Measurements from ENCODE around the gene RUVBL1.
A peak's percentile ranks its signal among the peaks of the same experiment; 100 is the strongest.
"Not testable (repeated sequence)": the region's sequence is repeated elsewhere in the genome, so short reads cannot be mapped to it uniquely, and the experiment has no call there.

The RUVBL1 gene

DNA sequence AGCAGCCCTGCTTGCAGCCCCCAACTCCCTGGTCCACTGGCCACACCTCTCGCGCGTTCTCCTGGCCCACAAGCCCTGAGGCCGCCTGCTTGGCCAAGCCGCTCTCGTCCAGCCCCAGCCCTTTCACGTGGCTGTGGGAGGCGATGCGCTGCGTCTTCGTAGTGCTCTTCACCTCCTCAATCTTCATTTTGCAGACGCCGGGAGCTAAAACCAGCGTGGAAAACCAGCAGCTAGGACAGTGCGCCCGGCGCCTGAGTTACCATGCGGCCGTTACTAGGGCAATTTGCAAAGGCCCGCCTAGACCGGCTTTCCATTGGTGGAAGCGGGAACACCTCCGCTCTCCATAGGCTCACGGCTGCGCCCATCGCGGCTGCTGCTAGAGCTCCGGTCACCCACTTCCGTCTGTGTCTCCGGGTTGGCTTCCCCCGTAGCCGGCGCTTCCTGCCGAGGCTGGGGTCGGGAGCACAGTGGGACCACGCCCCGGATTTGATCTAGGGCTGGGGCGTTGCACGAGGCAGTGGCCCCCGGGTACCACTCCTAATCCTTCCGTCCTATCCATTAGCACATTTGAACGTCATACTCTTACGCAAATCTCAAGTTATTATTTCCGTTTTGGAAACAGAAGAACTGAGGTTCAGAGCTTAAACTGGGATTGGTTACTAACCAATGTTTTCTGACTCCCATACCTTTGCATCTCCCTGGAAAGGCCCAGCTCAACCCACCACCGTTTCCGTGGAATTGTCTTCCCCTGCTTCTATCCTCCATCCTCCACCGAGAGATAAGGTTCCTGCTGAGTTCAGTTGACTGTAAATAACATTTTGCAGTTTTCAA, at the start of gene RUVBL1:
RUVBL1 (minus strand) TSS at position 275 of the 831 bp plus-strand sequence; CDS start at position 187, 88 bp downstream.
- DNase-seq (ENCODE audit: low read depth in 2 of 2): peak; percentile 82 to 86

DNA sequence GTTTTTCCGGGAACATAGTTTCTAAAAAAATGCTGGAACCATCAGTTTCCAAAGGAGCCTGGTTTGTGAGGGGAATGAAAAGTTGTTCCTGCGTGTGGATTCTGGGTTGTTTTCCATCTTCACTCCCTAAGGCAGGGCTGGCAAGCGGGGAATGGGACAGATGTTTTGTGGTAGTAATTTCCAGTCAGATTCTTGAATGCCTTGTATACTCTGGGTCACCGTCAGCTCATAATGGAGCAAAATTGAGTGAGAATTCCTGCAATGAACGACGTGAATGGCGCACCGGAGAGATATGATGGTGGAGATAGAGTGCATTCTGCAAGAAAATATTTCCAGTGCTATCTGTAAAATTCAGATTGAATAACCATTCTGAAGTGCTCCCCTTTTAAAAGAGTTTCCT, 49.6 kb upstream of the RUVBL1 start:
- no peak for DNase-seq (ENCODE audit: low read depth in 2 of 2)

DNA sequence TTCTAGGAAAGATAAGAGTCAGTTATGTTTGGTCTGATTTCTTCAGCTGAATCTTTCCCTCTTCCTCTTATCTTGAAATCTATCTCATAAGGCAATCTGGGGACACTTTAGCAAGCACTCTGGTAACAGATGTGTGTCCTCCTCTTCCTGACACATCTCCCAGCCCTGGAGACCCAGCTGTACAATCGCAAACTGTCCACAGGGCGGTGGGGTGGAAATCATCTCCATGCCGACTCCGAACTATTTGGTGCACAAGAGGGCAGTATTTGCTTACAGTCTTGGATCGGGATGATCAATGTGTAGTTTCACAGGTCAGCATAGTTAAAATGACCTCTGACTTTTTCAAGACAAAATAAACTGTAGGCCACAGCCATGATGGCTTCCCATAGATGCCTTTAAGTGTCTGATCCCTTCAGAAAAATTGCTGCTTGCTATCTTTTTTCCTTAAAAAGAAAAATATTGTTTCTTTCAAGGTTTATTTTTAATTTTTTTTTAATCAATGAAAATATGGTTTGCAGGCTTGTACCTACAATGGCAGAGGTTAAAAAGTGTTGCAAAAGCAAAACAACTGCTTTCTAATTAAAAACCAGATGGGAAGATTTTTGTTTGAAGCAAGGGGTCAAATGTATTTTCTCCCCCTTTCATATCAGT, 47.4 kb upstream of the RUVBL1 start:
- no peak for DNase-seq (ENCODE audit: low read depth in 2 of 2)

DNA sequence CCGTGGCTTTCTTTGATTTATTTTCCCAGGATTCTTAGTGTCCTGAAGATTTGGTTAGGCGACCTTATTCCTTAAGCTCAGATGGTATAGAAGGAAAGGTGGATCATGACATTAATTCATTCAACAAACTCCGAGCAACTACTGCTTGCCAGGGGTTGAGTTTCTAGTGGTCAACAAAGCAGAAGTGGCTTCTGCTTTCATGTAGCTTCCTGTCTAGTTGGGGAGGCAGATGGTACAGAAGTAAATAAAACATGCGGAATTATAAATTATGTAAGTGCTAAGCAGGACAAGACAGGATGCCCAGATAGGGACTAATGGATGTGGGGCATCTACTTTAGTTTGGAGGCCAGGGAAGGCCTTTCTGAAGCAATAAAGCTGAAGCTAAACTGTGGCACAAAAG, 45.2 kb upstream of the RUVBL1 start:
- no peak for DNase-seq (ENCODE audit: low read depth in 2 of 2)

DNA sequence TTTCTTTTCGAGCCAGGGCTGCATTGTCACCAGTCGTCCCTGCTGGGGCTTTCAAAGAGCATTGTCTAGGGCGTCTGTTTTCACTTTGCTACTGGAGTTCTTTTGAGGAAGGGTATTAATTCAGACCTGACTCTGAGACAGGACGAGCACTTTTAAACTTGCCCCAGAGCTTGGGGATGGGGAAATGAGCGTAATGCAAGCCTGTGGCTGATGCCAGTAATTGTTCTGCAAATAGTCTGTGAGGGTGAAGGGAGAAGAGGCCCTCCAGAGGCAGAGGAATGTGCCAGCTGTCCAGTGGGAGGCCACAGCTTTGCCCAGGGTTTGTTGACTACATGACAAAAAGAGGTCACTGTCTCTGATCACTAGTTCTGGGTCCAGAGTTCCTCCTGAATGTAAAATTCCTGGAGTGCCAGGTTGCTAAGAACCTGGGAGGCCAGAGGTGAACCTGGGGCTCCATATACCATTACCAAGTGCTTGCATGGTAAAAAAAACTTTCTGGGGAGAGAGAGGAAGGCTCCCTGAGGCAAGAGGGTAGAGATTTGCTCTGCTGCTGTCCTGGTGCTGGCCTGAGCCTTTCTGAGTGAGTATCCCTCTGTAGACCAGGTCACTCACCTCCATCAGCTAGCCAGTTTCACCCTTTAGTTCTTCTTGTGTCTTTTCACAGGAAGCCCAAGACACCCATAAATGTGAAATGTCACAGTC, 44.5 kb upstream of the RUVBL1 start:
- no peak for DNase-seq (ENCODE audit: low read depth in 2 of 2)

DNA sequence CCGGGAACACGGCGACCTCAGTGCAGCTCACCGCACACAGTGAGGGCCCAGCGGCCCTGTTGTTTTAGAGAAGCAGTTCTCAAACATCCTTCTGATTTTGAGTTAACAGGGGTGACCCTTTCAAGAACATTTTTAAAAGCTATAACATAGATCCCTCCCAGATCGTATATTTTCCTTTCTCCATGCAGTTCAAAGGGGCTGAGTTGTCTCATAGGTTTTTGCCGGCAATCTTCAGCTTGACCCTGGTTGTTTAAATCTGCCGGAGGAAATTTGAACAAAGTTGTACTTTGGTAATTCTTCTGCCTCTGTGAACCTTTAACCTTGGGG, 44.0 kb upstream of the RUVBL1 start:
- no peak for DNase-seq (ENCODE audit: low read depth in 2 of 2)

DNA sequence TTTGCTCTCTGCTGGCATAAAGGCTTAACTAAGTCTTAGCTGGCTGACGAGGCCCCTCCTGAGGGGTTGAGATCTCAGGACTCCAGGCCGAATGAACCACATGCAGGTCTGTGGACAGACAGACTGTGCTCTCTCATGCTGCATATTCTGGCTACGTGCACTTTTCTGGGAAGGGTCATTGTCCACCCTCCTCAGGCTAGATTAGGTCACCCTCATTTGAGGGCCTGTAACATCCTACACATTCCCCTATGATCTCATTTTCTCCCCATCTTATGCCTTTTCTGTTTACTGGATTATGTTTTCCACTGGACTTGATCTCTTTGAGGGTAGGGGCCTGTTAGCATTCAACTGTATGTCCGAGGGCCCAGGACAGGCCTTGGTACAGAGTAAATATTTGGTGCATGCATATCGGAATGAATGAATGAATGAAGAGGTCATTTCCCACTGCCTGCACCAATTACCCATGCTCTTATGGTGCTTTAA, 43.4 kb upstream of the RUVBL1 start:
- DNase-seq (ENCODE audit: low read depth in 2 of 2): no peak

DNA sequence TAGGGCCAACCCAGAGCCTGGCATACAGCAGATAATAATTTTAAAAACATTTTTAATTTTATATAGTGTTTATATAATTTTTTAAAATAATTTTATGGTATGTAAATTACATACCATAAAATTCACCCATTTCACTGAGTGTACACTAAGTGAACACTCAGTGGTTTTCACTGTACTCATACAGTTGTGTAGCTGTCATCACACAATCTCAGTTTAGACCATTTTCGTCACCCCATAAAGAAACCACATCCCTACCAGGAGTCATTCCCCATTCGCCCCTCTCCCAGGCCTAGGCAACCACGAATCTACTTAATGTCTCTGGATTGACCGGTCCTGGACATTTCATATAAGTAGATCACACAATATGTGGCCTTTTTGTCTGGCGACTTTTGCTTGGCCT, 39.8 kb upstream of the RUVBL1 start:
- no peak for DNase-seq (ENCODE audit: low read depth in 2 of 2)

DNA sequence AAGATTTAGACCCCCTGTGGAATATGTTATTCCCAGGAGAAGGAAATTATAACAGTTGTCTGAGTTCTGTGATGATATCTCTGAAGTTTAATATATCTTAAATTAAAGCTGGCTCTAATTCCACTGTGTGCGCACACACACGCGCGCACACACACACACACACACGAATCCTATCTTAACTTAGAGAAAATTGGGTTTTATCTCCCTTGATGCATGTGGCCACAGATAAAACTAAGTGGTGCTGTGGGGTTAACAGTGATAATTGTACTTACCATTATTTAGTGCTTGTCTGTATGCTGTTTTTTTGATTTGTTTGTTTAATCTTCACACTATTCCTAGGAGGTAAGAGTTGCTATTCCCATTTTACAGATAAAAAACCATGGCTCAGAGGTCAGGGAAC, 37.0 kb upstream of the RUVBL1 start:
- no peak for DNase-seq (ENCODE audit: low read depth in 2 of 2)

DNA sequence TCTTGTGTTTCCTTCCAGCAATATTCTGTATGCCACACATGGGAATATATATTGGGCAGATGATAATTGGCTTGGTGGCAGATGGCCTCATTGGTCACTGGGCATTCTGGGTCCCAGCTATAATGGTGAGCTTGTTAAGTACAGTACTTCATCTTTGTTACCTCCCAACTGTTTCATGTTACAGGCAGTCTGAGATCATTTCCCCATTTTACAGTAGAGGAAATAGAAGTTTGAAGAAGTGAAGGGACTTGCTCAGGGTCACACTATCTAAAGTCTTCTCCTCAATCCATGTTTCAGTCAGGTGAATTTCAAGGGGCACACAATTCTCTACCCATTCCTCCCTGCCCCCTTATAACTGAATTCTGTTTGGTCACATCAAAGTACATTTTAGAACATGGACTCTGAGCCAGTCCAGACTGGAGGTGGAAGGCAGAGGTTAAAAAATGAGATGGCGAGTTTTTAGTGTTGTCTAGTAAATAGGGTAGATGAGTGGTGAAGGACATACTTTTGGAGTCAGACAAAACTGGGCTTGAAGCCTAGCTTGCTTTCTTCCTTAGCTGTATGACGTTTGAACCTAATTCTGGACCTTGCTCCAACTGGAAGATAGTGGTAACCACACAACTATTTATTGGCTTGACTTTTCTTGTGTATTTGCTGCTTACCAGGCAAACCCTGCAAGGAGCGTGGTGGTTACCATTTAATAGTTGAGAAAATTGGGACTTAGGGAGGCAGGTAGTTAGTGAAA, 32.2 kb upstream of the RUVBL1 start:
- DNase-seq (ENCODE audit: low read depth in 2 of 2): no peak

DNA sequence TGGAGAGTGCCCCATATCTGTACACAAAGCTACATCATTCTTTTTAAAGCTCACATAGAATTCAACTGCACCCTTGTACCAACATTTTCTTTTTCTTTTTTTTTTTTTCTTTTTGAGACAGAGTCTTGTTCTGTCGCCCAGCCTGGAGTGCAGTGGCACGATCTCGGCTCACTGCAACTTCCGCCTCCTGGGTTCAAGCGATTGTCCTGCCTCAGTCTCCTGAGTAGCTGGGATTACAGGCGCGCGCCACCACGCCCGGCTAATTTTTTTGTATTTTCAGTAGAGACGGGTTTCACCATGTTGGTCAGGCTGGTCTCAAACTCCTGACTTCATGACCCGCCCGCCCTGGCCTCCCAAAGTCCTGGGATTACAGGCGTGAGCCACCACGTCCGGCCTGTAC, 30.7 kb upstream of the RUVBL1 start:
- DNase-seq (ENCODE audit: low read depth in 2 of 2): not testable (repeated sequence)

DNA sequence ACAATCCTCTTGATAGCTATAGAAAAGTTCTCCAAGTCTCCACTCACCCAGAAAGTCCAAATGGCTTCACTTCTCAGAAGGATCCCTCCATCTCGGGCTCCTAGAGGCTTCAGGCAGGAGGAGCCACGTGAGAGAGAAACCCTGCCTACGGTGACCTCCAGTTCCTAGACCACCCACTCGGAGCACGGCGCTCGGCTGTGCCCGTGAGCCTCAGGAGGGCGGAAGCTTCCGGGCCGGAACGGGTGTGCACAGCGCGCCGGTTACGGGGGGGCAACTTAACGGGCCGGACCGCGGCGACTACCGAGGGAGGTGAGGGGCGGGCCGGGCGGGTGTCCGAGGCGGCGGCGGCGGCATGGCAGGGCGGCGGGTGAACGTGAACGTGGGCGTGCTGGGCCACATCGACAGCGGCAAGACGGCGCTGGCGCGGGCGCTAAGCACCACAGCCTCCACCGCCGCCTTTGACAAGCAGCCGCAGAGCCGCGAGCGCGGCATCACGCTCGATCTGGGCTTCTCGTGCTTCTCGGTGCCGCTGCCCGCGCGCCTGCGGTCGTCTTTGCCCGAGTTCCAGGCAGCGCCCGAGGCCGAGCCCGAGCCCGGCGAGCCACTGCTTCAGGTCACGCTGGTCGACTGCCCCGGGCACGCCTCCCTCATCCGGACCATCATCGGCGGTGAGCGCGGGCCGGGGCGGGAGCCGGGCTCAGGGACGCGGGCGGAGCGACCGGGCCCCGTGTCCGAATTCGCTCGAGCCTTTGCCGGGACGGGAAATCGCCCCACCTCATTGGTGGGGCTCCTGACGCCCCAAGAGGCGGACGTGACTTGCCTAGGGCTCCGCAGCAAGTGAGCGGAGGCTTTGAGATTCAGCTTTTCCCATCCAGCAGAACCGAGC, 29.8 kb upstream of the RUVBL1 start, which contains the start of gene EEFSEC:
EEFSEC (plus strand) TSS at position 326 of the 886 bp plus-strand sequence; CDS start at position 353, 27 bp downstream.
- DNase-seq (ENCODE audit: low read depth in 2 of 2): peak; percentile 55 to 90

DNA sequence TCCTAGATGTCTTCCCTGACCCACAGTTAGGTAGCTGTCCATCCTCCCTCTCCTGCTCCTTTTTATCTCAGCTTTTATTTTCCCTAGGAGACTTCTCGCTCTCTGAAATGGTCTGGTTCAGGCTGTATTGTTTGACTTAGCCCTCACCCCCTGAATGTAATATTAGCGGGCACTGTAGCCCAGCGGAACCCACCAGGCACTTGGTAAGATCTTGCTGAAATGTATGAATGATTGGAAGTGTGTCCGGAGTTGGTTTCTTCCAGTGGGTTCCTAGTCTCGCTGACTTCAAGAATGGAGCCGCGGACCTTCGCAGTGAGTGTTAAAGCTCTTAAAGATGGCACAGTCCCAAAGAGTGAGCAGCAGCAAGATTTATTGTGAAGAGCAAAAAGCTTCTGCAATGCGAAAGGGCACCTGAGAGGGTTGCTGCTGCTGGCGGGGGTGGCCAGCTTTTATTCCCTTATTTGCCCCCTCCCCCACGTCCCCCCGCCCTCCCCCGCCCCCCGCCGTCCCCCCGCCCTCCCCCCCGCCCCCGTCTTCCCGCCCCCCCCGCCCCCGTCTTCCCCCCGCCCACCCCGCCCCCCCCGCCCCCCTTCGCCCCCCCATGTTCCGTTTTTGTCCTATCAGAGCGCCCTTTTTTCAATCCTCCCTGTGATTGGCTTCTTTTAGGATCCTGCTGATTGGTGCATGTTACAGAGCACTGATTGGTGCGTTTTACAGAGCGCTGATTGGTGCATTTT, 29.0 kb upstream of the RUVBL1 start:
- no peak for DNase-seq (ENCODE audit: low read depth in 2 of 2)

DNA sequence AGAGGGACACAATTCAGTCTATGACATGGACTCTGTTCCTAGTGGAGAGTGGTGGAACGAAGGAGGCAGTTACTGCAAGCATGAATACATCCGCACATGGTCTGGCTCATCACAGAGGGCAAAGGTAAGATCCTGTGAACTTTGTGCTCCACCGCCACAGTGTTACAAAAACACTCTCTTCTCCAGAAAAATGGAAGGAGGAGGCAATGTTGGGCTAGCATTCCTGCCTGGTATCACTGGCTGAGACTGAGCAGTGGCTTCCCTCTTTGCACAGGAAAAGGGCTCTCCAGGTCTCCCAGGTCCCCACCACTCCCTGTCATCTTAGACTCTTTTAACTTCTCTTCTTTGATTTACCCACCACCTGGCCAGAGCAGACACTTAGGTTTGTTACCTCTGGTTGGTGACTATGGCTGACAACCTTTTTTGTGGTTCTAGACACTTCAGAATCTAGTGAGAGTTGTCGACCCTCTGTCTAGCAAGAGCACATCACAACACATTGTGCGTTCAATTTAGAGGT, 28.2 kb upstream of the RUVBL1 start:
- DNase-seq (ENCODE audit: low read depth in 2 of 2): no peak

DNA sequence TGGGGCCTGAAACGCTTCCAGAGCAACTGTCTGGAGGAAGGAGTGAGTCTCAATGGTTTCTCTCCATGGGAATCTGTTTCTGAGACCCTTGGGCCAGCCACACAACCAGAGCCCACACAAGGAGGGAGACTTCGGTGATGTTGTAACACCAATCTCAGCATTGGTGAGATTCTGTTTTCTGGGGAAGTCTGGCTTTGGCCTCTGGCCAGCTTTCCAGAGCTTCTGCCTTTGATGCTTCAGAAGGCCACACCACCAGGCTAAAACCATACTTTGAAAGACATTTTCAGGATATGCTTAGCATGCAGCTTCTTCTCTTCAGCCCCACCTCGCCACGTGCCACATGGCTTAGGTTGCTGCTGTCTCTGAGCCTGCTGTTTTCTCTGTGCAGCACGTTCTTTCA, 26.0 kb upstream of the RUVBL1 start:
- no peak for DNase-seq (ENCODE audit: low read depth in 2 of 2)

DNA sequence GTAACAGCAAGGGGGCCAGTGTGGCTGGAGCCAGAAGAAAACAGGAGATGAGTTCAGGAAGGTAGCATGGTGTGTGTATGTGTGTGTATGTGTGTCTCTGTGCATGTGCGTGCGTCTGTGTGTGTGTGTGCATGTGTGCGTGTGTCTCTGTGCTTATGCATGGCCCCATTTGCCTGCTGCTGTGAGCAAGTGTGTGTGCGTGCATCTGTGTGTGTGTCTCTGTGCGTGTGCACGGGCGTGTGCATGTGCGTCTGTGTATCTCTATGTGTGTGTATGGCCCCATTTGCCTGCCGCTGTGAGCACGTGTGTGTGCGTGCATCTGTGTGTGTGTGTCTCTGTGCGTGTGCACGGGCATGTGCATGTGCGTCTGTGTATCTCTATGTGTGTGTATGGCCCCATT, 22.6 kb upstream of the RUVBL1 start:
- no peak for DNase-seq (ENCODE audit: low read depth in 2 of 2)

DNA sequence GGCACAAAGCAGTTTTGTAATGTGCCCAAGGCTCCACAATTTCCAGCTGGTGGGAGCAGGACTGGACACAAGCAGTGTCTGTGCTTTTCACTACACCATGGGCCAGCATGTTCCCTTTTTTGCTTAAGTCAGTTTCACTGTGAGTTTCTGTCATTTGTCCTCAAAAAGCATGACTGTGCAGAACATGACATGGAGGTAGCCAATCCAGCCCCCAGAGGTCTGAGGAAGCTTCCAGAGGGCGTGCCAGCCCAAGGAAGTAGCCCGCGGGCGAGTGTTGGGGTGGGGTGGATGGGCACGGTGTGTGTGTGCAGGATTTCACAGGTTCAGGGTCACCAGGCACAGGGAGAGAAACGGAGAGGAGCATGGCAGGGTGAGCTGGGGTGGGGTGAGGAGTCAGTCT, 21.7 kb upstream of the RUVBL1 start:
- no peak for DNase-seq (ENCODE audit: low read depth in 2 of 2)

DNA sequence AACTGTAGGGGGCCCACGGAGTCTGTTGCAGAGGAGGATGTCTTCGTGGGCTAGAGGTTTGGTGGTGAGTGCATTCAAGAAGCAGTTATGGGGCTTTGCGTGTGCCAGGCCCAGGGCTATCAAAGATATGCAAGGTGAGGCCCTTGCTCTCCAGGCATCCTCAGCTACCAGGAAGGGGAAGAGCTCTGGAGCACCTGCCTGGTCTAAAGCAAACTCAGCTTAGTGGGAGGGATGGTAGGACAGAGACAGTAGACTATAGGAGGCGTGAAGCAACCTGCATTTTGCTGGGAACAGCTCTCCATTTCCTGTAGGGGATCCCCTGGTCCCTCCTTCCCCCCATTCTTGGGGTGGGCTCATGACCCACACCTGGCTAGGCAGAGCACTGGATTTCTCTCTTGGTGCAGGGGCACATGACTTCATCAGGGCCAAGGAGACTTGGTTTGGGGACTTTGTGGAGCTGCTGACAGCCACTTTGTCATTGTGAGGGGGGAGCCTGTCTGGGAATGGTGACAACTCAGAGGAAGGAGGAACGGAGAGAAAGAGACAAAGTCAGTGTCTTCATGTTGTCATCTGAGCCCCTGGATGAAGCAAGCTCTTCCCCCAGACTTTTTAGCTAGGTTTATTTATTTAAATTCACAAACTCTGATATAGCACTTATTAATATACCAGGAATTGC, 21.0 kb upstream of the RUVBL1 start:
- no peak for DNase-seq (ENCODE audit: low read depth in 2 of 2)

DNA sequence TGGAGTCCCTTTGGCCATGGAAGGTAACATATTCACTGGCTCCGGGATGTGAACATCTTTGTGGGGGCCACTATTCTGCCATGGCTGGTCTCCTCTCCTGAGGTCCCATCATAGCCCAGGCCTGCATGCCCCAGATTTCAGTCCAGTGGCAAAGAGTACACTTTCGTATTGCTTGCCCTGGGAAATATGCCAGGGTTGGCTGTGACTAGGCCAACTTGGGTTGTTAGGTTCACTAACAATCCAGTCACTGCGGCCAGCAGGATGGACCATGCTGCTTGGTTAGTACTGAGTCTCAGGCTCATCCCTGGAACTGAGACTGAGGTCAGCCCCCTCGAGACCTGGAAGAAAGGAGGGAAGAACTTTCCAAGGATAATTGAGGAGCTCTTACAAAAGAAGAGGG, 19.9 kb upstream of the RUVBL1 start:
- DNase-seq (ENCODE audit: low read depth in 2 of 2): no peak
